Adrenal gland (tissue), 5 donors: ENCODE data around the gene DOK3.

Experiments used
- CTCF ChIP-seq, 6 experiments: fragments of 450-650 bp in 4 of 6; fragments of 200-600 bp in 2 of 6; sonication (generic) in 1 of 6; IDR thresholded peaks; 1 replicate in 5 of 6; 2 replicates in 1 of 6; pipeline versions ENCODE4 v1.5.1 to v1.8.0; 2016 to 2021; ENCODE audit warnings: antibody characterized with exemption in 6 of 6, mild to moderate bottlenecking in 2 of 6, moderate library complexity in 1 of 6
- POLR2A ChIP-seq, 2 donors: fragments of 450-650 bp; IDR thresholded peaks; one replicate each; pipeline ENCODE4 v1.6.1; 2017; ENCODE audit warnings: antibody characterized with exemption in 2 of 2, mild to moderate bottlenecking in 2 of 2, moderate library complexity in 1 of 2
- donor health status: DM: no; HTN: no; CAD: no.

GRCh38 chr5:177508837-177509236, 789 bp downstream of the DOK3 start:
- TF ChIP-seq POLR2A (IDR thresholded peaks at IDR 0.05) (no peak), CTCF (IDR thresholded peaks at IDR 0.05) (no peak)
